GM20000 (cell line): ENCODE results near the gene TOMM20L.

Experiments
- DNase-seq: peaks from one replicate; pipeline ENCODE4 v3.0.0; 2012; ENCODE audit warnings: low spot score
- TF ChIP-seq, protein P1 (sequence below): IDR thresholded peaks from 2 replicates; pipeline ENCODE4 v1.5.1; 2012; ENCODE audit warnings: mild to moderate bottlenecking, control low read depth; ENCODE audit errors: extremely low read depth, missing control alignments

TOMM20L gene

DNA sequence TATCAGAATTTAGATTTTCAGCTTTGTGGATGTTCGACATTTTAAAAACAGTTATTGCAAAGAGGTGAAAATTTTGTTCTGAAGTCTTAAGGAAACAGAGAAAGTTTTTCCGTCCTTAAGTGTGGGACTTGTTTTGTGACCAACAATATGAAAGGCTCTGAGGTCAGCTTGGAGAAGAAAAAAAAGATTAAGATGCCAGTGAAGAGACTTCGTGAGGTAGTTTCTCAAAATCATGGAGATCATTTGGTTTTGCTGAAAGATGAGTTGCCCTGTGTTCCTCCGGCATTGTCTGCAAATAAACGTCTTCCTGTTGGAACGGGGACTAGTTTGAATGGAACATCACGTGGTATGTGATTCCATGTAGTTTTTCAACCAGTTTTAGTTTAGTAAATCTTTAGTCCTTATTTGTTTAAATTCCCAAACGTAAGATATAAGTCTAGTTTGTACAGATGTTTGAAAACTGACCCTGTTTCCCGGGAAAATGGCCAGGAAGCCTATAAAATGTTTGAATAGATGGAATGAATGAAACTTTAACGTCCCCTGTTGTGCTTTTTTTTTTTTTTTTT is 32.5 kb downstream of the TOMM20L start:
- peak; percentile 8 for DNase-seq

DNA sequence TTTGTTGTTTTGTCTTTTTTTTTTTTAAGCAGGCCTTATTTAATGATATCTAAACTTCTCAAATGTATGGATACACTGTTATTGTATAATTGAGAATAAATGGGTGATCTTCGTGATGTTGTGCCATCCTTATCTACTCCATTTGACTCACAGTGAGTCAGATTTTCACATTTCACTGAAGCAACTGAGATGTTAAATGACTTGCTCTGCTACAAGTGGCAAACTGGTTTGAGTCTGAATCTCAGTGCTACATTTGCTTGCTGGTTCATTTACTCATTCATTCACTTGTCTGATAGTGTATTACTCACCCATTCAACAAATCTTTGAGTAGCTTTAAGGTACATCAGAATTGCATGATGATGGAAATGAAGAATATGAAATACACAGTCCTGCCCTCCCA is 34.4 kb downstream of the TOMM20L start:
- TF ChIP-seq, protein P1, sequence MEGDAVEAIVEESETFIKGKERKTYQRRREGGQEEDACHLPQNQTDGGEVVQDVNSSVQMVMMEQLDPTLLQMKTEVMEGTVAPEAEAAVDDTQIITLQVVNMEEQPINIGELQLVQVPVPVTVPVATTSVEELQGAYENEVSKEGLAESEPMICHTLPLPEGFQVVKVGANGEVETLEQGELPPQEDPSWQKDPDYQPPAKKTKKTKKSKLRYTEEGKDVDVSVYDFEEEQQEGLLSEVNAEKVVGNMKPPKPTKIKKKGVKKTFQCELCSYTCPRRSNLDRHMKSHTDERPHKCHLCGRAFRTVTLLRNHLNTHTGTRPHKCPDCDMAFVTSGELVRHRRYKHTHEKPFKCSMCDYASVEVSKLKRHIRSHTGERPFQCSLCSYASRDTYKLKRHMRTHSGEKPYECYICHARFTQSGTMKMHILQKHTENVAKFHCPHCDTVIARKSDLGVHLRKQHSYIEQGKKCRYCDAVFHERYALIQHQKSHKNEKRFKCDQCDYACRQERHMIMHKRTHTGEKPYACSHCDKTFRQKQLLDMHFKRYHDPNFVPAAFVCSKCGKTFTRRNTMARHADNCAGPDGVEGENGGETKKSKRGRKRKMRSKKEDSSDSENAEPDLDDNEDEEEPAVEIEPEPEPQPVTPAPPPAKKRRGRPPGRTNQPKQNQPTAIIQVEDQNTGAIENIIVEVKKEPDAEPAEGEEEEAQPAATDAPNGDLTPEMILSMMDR = no peak
- DNase-seq = no peak

More for the DNA sequence above, 32.5 kb downstream of the TOMM20L start:
- TF ChIP-seq, protein P1 = no peak

DNA sequence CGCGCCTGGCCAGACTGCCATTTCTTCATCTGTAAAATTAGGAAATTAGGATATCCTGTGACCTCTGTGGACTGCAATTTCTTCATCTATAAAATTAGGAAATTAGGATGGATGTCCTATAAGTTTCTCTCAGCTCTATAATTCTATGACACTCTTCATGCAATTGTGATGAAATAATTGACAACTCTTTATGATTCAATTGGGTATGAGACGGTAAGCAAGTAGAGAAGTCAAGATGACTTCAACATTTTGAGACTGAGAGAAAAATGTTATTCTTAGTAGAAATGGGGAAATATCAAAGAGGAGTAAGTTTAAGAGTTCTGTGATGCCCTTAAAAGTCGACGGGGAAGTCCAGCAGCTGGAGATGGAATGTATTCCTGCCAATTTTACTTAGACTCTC is 43.7 kb downstream of the TOMM20L start:
- TF ChIP-seq, protein P1 = no peak

DNA sequence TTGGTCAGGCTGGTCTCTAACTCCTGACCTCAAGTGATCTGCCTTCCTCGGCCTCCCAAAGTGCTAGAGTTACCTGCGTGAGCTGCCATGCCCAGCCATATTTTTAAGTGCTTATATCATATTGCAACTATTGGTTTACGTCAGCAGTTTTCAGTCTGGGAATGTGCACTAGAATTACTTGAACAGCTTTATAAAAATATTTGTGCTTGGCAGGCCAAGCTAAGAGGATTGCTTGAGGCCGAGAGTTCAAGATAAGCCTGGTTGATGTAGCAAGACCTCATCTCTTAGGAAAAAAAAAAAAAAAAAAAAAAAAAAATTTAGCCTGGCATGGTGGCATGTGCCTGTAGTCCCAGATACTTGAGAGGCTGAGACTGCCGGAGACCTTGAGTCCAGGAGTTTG is 48.9 kb downstream of the TOMM20L start:
- TF ChIP-seq, protein P1 = no peak
- no peak for DNase-seq

More for the DNA sequence above, 43.7 kb downstream of the TOMM20L start:
- no peak for DNase-seq

DNA sequence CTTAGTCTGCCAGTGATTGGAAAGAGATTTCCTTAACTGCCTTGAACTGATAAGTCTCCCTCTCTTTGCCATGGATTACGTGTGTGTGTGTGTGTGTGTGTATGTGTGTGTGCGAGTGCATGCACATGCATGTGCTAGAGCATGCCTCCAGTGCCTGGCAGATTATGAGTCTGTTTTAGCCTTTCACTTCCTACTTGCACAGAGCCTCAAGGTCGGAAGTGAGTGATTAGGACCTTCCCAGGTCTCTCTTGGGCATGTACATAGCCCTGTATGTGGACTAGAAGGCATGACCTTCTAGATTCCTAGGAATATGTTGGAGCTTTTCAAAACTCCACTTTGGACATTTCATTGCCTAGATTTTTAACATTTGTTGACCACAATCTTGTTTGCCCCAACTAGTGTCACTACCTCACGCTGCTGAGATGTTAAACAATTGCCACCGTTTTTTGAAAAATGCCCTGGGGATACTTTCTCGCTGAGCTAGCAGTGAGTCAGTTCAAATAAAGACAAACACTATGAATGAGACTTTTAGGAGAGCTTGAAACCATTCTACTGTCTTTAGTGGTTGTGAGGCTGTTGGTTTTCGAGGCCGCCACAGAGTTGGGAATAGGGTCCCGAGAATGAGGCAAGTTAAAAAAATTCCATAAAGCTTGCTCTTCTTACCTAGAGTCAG is 60.0 kb downstream of the TOMM20L start:
- DNase-seq = no peak

More for the DNA sequence above, 60.0 kb downstream of the TOMM20L start:
- TF ChIP-seq, protein P1 = no peak
